GM12892 (cell line): ENCODE measurements around the gene BCL7A.

ENCODE experiments used
- POLR2A ChIP-seq: IDR thresholded peaks from 2 replicates; pipeline ENCODE4 v1.6.1; 2011; ENCODE audit warnings: low read depth, low read length, control low read depth
- POLR2AphosphoS5 ChIP-seq: IDR thresholded peaks from 2 replicates; pipeline ENCODE4 v1.6.1; 2011; ENCODE audit warnings: low read depth, low read length, control low read depth
- TAF1 ChIP-seq: IDR thresholded peaks from 2 replicates; pipeline ENCODE4 v1.6.1; 2011; ENCODE audit warnings: low read depth, mild to moderate bottlenecking, control low read depth, low read length, borderline replicate concordance

DNA sequence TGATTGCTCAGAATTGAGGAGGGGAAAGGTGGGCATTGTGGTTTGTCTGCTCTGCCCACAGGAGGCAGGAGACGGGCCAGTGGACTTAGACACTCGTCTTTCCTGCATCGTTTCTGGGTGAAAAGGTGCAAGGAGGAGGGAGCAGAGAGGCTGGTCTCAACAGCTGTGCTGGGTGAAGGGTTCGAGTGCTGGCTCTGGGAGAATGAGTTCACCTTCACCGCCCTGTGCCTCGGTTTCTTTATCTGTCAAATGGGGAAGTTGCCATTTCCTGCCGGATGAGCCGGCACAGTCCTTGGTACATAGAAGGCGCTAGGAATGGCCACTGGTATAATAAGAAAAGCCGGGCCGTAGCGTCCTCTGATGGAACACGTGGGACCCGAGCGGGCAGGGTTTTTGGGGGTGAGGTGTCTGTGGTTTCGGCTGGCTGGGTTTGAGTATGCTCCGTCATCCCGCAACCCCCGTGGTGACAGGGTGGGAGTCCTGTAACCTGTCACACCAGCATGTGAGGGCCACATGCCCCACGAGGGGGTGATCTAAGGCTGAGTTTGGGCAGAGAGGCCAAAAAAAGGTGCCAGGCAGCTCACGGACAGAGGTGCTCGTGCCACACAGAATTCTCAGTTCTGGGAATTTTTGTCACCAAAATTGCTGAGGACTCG is 7.3 kb downstream of the BCL7A start:
- TF ChIP-seq POLR2A = no peak
- no peak for TF ChIP-seq TAF1
- no peak for TF ChIP-seq POLR2AphosphoS5
